Ovary (tissue), 3 donors: ENCODE results near the gene IL20.

Source experiments
- EP300 ChIP-seq: sonication (generic); formaldehyde crosslinking; IDR thresholded peaks from one replicate; pipeline ENCODE4 v1.6.1; 2017; ENCODE audit warnings: antibody characterized with exemption
- POLR2A ChIP-seq: fragments of 450-650 bp; IDR thresholded peaks from one replicate; pipeline ENCODE4 v1.6.1; 2017; ENCODE audit warnings: antibody characterized with exemption, mild to moderate bottlenecking, moderate library complexity
- TF ChIP-seq, protein P1 (sequence below), 3 donors: fragments of 450-650 bp in 2 of 3; fragments of 200-600 bp in 1 of 3; IDR thresholded peaks; one replicate each; pipeline versions ENCODE4 v1.5.1 to v1.8.0; 2016 to 2022; ENCODE audit warnings: antibody characterized with exemption in 3 of 3, mild to moderate bottlenecking in 1 of 3
- donor health status: DM: no; HTN: no; CAD: no.

DNA sequence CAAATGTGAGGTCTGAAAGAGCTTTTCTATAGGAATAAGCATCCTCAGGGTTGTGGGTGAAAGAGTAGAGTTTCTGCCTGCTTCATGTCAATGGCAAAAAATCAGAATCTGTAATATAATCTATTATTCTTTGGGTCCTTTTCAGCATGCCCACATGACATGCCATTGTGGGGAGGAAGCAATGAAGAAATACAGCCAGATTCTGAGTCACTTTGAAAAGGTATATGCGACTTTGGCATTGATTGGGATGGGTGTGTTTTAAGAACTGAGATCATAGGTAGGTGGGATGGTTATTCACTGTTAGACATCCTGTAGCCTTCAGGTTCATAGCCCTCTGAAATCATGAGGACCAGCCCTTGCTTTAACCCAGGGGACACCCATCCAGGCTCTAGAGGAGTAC is 1.8 kb downstream of the IL20 start:
- TF ChIP-seq, protein P1, sequence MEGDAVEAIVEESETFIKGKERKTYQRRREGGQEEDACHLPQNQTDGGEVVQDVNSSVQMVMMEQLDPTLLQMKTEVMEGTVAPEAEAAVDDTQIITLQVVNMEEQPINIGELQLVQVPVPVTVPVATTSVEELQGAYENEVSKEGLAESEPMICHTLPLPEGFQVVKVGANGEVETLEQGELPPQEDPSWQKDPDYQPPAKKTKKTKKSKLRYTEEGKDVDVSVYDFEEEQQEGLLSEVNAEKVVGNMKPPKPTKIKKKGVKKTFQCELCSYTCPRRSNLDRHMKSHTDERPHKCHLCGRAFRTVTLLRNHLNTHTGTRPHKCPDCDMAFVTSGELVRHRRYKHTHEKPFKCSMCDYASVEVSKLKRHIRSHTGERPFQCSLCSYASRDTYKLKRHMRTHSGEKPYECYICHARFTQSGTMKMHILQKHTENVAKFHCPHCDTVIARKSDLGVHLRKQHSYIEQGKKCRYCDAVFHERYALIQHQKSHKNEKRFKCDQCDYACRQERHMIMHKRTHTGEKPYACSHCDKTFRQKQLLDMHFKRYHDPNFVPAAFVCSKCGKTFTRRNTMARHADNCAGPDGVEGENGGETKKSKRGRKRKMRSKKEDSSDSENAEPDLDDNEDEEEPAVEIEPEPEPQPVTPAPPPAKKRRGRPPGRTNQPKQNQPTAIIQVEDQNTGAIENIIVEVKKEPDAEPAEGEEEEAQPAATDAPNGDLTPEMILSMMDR (IDR thresholded peaks at IDR 0.05) = no peak
- TF ChIP-seq POLR2A = no peak
- no peak for TF ChIP-seq EP300
